ENCODE data around the gene ILKAP. TPM values are rescaled to one million over a fixed set of nuclear protein-coding genes. Genes with fewer than 3 reads are reported as not detected.

ILKAP gene
- total and polyA plus RNA-seq, 8 donors = 30.6 to 57.3 (median 46.3) TPM

- H3K36me3 ChIP-seq = no peaks in the 10 kb centered on the region
- no peak overlapping the region for H3K4me3 ChIP-seq
- no peaks in the 10 kb centered on the region for H3K27me3 ChIP-seq
- H3K27ac ChIP-seq = no peak overlapping the region
- ATAC-seq (no peak), DNase-seq (no peak)
- intact Hi-C loops (cut with DNase I) = no loop called here
- no peaks in the 10 kb centered on the region for H3K9me3 ChIP-seq
- TF ChIP-seq CTCF (IDR thresholded peaks at IDR 0.05) = no peak
- H3K4me1 ChIP-seq = no peaks in the 10 kb centered on the region
These were observed 51.8 kb downstream of the ILKAP start for GRCh38 chr2:238151628-238152235.

- DNase-seq = peak in 1 of 4 donors; percentile 47
- Histone ChIP-seq H3K4me1 (no peaks in the 10 kb centered on the region), H3K27me3 (no peaks in the 10 kb centered on the region), H3K27ac (no peak overlapping the region), H3K9me3 (no peaks in the 10 kb centered on the region), H3K36me3 (no peaks in the 10 kb centered on the region), H3K4me3 (no peak overlapping the region)
- no peak for TF ChIP-seq CTCF (IDR thresholded peaks at IDR 0.05)
- ATAC-seq = no peak
- intact Hi-C loops (cut with DNase I) = no loop called here
These were observed 52.3 kb downstream of the ILKAP start for GRCh38 chr2:238151205-238151604.

GRCh38 chr2:238150686-238151085 lies 52.8 kb downstream of the ILKAP start:
- no peaks in the 10 kb centered on the region for H3K9me3 ChIP-seq
- H3K4me3 ChIP-seq = no peak overlapping the region
- DNase-seq (peak in 1 of 4 donors; percentile 80), ATAC-seq (no peak)
- intact Hi-C loops (cut with DNase I) = no loop called here
- no peak for TF ChIP-seq CTCF (IDR thresholded peaks at IDR 0.05)
- no peaks in the 10 kb centered on the region for H3K27me3 ChIP-seq
- no peaks in the 10 kb centered on the region for H3K36me3 ChIP-seq
- H3K4me1 ChIP-seq = no peaks in the 10 kb centered on the region
- no peak overlapping the region for H3K27ac ChIP-seq

GRCh38 chr2:238149841-238150572 lies 53.5 kb downstream of the ILKAP start:
- Histone ChIP-seq H3K4me3 (no peak overlapping the region), H3K4me1 (no peaks in the 10 kb centered on the region), H3K27me3 (no peaks in the 10 kb centered on the region), H3K36me3 (no peaks in the 10 kb centered on the region), H3K9me3 (no peaks in the 10 kb centered on the region), H3K27ac (no peak overlapping the region)
- intact Hi-C loops (cut with DNase I) = no loop called here
- no peak for TF ChIP-seq CTCF (IDR thresholded peaks at IDR 0.05)
- DNase-seq (peak in 1 of 4 donors; percentile 61), ATAC-seq (no peak)

- TF ChIP-seq CTCF (IDR thresholded peaks at IDR 0.05) = no peak
- no peaks in the 10 kb centered on the region for H3K36me3 ChIP-seq
- no peaks in the 10 kb centered on the region for H3K4me1 ChIP-seq
These were observed 54.5 kb downstream of the ILKAP start for GRCh38 chr2:238148981-238149380.

More at GRCh38 chr2:238148981-238149380, 54.5 kb downstream of the ILKAP start:
- intact Hi-C loops (cut with DNase I) = no loop called here
- no peaks in the 10 kb centered on the region for H3K9me3 ChIP-seq
- H3K27me3 ChIP-seq = no peaks in the 10 kb centered on the region
- H3K27ac ChIP-seq = no peak overlapping the region
- H3K4me3 ChIP-seq = no peak overlapping the region
- no peak for DNase-seq
- ATAC-seq = no peak
